Measurements from ENCODE around the gene CPT1B. TPM values are rescaled to one million over a fixed set of nuclear protein-coding genes. Genes with fewer than 3 reads are reported as not detected.
A peak's percentile ranks its signal among the peaks of the same experiment; 100 is the strongest.
"Not testable (repeated sequence)": the region's sequence is repeated elsewhere in the genome, so short reads cannot be mapped to it uniquely, and the experiment has no call there.

Gene CPT1B
- total RNA-seq, 1 experiment from 2014 or later: 24.0 TPM

GRCh38 chr22:50613291-50613981, 35.2 kb upstream of the CPT1B start:
- Histone ChIP-seq H3K27me3 (ENCODE audit: control insufficient read depth, insufficient read depth, low read length) (peaks cover 8% of the 10 kb centered on the region; the same call in 1 of the 2 replicates), H3K4me3 (ENCODE audit: insufficient read depth, low read depth, low read length) (no peak overlapping the region), H3K36me3 (replicated peaks; ENCODE audit: control insufficient read depth, insufficient read depth, low read length) (no peaks in the 10 kb centered on the region)
- peak; percentile 80 for DNase-seq

- Histone ChIP-seq H3K36me3 (replicated peaks; ENCODE audit: control insufficient read depth, insufficient read depth, low read length) (no peaks in the 10 kb centered on the region), H3K27me3 (ENCODE audit: control insufficient read depth, insufficient read depth, low read length) (peaks cover 8% of the 10 kb centered on the region; the same call in 1 of the 2 replicates), H3K4me3 (ENCODE audit: insufficient read depth, low read depth, low read length) (no peak overlapping the region)
- peak; percentile 98 for DNase-seq
These were observed 34.4 kb upstream of the CPT1B start for GRCh38 chr22:50612528-50613221.

- no peak for DNase-seq
- peaks cover 8% of the 10 kb centered on the region; the same call in 1 of the 2 replicates for H3K27me3 ChIP-seq (ENCODE audit: control insufficient read depth, insufficient read depth, low read length)
These were observed 33.9 kb upstream of the CPT1B start for GRCh38 chr22:50612168-50612527.

GRCh38 chr22:50611341-50612060, 33.3 kb upstream of the CPT1B start:
- Histone ChIP-seq H3K4me3 (ENCODE audit: insufficient read depth, low read depth, low read length) (no peak overlapping the region), H3K27me3 (ENCODE audit: control insufficient read depth, insufficient read depth, low read length) (peaks cover 8% of the 10 kb centered on the region; the same call in 1 of the 2 replicates), H3K36me3 (replicated peaks; ENCODE audit: control insufficient read depth, insufficient read depth, low read length) (no peaks in the 10 kb centered on the region)
- no peak for DNase-seq

More at GRCh38 chr22:50612168-50612527, 33.9 kb upstream of the CPT1B start:
- H3K4me3 ChIP-seq (ENCODE audit: insufficient read depth, low read depth, low read length): no peak overlapping the region
- no peaks in the 10 kb centered on the region for H3K36me3 ChIP-seq (replicated peaks; ENCODE audit: control insufficient read depth, insufficient read depth, low read length)

- DNase-seq: peak; percentile 46
- Histone ChIP-seq H3K36me3 (replicated peaks; ENCODE audit: control insufficient read depth, insufficient read depth, low read length) (no peaks in the 10 kb centered on the region), H3K4me3 (ENCODE audit: insufficient read depth, low read depth, low read length) (no peak overlapping the region), H3K27me3 (ENCODE audit: control insufficient read depth, insufficient read depth, low read length) (peaks cover 8% of the 10 kb centered on the region; the same call in 1 of the 2 replicates)
These were observed 32.4 kb upstream of the CPT1B start for GRCh38 chr22:50610581-50610980.

GRCh38 chr22:50610041-50610451, 31.8 kb upstream of the CPT1B start:
- H3K36me3 ChIP-seq (replicated peaks; ENCODE audit: control insufficient read depth, insufficient read depth, low read length): no peaks in the 10 kb centered on the region
- H3K4me3 ChIP-seq (ENCODE audit: insufficient read depth, low read depth, low read length): no peak overlapping the region
- peaks cover 8% of the 10 kb centered on the region; the same call in 1 of the 2 replicates for H3K27me3 ChIP-seq (ENCODE audit: control insufficient read depth, insufficient read depth, low read length)
- peak; percentile 50 for DNase-seq

GRCh38 chr22:50609599-50609998, 31.4 kb upstream of the CPT1B start:
- DNase-seq: no peak
- peaks cover 8% of the 10 kb centered on the region; the same call in 1 of the 2 replicates for H3K27me3 ChIP-seq (ENCODE audit: control insufficient read depth, insufficient read depth, low read length)
- H3K4me3 ChIP-seq (ENCODE audit: insufficient read depth, low read depth, low read length): no peak overlapping the region
- H3K36me3 ChIP-seq (replicated peaks; ENCODE audit: control insufficient read depth, insufficient read depth, low read length): no peaks in the 10 kb centered on the region

- H3K36me3 ChIP-seq (replicated peaks; ENCODE audit: control insufficient read depth, insufficient read depth, low read length): no peaks in the 10 kb centered on the region
- no peak overlapping the region for H3K4me3 ChIP-seq (ENCODE audit: insufficient read depth, low read depth, low read length)
- no peak for DNase-seq
- H3K27me3 ChIP-seq (ENCODE audit: control insufficient read depth, insufficient read depth, low read length): peaks cover 8% of the 10 kb centered on the region; the same call in 1 of the 2 replicates
These were observed 30.8 kb upstream of the CPT1B start for GRCh38 chr22:50608996-50609395.

GRCh38 chr22:50608058-50608840, 30.0 kb upstream of the CPT1B start:
- H3K4me3 ChIP-seq (ENCODE audit: insufficient read depth, low read depth, low read length); DNase-seq; H3K36me3 ChIP-seq (replicated peaks; ENCODE audit: control insufficient read depth, insufficient read depth, low read length); H3K27me3 ChIP-seq (ENCODE audit: control insufficient read depth, insufficient read depth, low read length): not testable (repeated sequence)

GRCh38 chr22:50607659-50608020, 29.4 kb upstream of the CPT1B start:
- no peak for DNase-seq
- peaks cover 3% of the 10 kb centered on the region for H3K27me3 ChIP-seq (ENCODE audit: control insufficient read depth, insufficient read depth, low read length)
- no peaks in the 10 kb centered on the region for H3K36me3 ChIP-seq (replicated peaks; ENCODE audit: control insufficient read depth, insufficient read depth, low read length)
- H3K4me3 ChIP-seq (ENCODE audit: insufficient read depth, low read depth, low read length): no peak overlapping the region

- H3K27me3 ChIP-seq (ENCODE audit: control insufficient read depth, insufficient read depth, low read length): peaks cover 8% of the 10 kb centered on the region
- DNase-seq: no peak
- H3K36me3 ChIP-seq (replicated peaks; ENCODE audit: control insufficient read depth, insufficient read depth, low read length): no peaks in the 10 kb centered on the region
These were observed 28.9 kb upstream of the CPT1B start for GRCh38 chr22:50606946-50607658.

GRCh38 chr22:50606165-50606945, 28.1 kb upstream of the CPT1B start:
- peak; percentile 90 for DNase-seq
- H3K4me3 ChIP-seq (ENCODE audit: insufficient read depth, low read depth, low read length): no peak overlapping the region
- no peaks in the 10 kb centered on the region for H3K36me3 ChIP-seq (replicated peaks; ENCODE audit: control insufficient read depth, insufficient read depth, low read length)
- H3K27me3 ChIP-seq (ENCODE audit: control insufficient read depth, insufficient read depth, low read length): peaks cover 15% of the 10 kb centered on the region

More at GRCh38 chr22:50606946-50607658, 28.9 kb upstream of the CPT1B start:
- no peak overlapping the region for H3K4me3 ChIP-seq (ENCODE audit: insufficient read depth, low read depth, low read length)

GRCh38 chr22:50605613-50606074, 27.4 kb upstream of the CPT1B start:
- peak; percentile 56 for DNase-seq
- no peaks in the 10 kb centered on the region for H3K36me3 ChIP-seq (replicated peaks; ENCODE audit: control insufficient read depth, insufficient read depth, low read length)
- peaks cover 21% of the 10 kb centered on the region for H3K27me3 ChIP-seq (ENCODE audit: control insufficient read depth, insufficient read depth, low read length)
- H3K4me3 ChIP-seq (ENCODE audit: insufficient read depth, low read depth, low read length): no peak overlapping the region
